Stomach smooth muscle (tissue), 2 donors: ENCODE results near the gene DAPK1.

Experiments
- H3K27ac ChIP-seq: one replicate; pipeline ENCODE4 v1.7.0; 2013; ENCODE audit warnings: mild to moderate bottlenecking, low read length, inconsistent platforms
- H3K27me3 ChIP-seq, 2 donors: one replicate each; pipeline ENCODE4 v1.7.0; 2013; ENCODE audit warnings: low read length in 2 of 2; ENCODE audit not compliant: insufficient read depth in 2 of 2, control insufficient read depth in 1 of 2
- H3K36me3 ChIP-seq, 2 donors: one replicate each; pipeline ENCODE4 v1.7.0; 2013; ENCODE audit warnings: low read length in 2 of 2; ENCODE audit not compliant: control insufficient read depth in 2 of 2, insufficient read depth in 2 of 2
- H3K4me1 ChIP-seq: one replicate; pipeline ENCODE4 v1.7.0; 2013; ENCODE audit warnings: low read length; ENCODE audit not compliant: control insufficient read depth, insufficient read depth
- H3K4me3 ChIP-seq, 2 donors: one replicate each; pipeline ENCODE4 v1.7.0; 2013; ENCODE audit warnings: low read length in 2 of 2
- H3K9ac ChIP-seq, 2 donors: one replicate each; pipeline ENCODE4 v1.7.0; 2013; ENCODE audit warnings: low read length in 2 of 2, mild to moderate bottlenecking in 1 of 2
- H3K9me3 ChIP-seq, 2 donors: one replicate each; pipeline ENCODE4 v1.7.0; 2013; ENCODE audit warnings: low read length in 2 of 2; ENCODE audit not compliant: control insufficient read depth in 2 of 2
- donor health status: healthy.
- donor health status: Pancreatic carcinoma.

The DAPK1 gene

GRCh38 chr9:87594194-87594593 lies 96.5 kb downstream of the DAPK1 start:
- H3K9me3 ChIP-seq: no peaks in the 10 kb centered on the region
- peak overlapping the region; percentile 89 for H3K27ac ChIP-seq
- peaks cover 75% of the 10 kb centered on the region for H3K4me1 ChIP-seq
- peak overlapping the region; percentile 34 to 51 for H3K9ac ChIP-seq
- H3K36me3 ChIP-seq: no peaks in the 10 kb centered on the region
- no peaks in the 10 kb centered on the region for H3K27me3 ChIP-seq
- peak overlapping the region in 1 of 2 donors; percentile 8 for H3K4me3 ChIP-seq

- H3K9ac ChIP-seq: peak overlapping the region; percentile 34 to 51
- H3K4me3 ChIP-seq: no peak overlapping the region
- no peaks in the 10 kb centered on the region for H3K9me3 ChIP-seq
- peak overlapping the region; percentile 89 for H3K27ac ChIP-seq
- H3K27me3 ChIP-seq: no peaks in the 10 kb centered on the region
- no peaks in the 10 kb centered on the region for H3K36me3 ChIP-seq
- H3K4me1 ChIP-seq: peaks cover 75% of the 10 kb centered on the region
Observed at GRCh38 chr9:87594662-87595061, 97.0 kb downstream of the DAPK1 start.

GRCh38 chr9:87595610-87596009 lies 97.9 kb downstream of the DAPK1 start:
- peak overlapping the region in 1 of 2 donors; percentile 40 for H3K4me3 ChIP-seq
- H3K36me3 ChIP-seq: no peaks in the 10 kb centered on the region
- no peaks in the 10 kb centered on the region for H3K9me3 ChIP-seq
- H3K27ac ChIP-seq: peak overlapping the region; percentile 89
- peaks cover 83% of the 10 kb centered on the region for H3K4me1 ChIP-seq
- H3K27me3 ChIP-seq: no peaks in the 10 kb centered on the region
- no peak overlapping the region for H3K9ac ChIP-seq

- Histone ChIP-seq H3K4me3 (no peak overlapping the region), H3K27me3 (no peaks in the 10 kb centered on the region), H3K27ac (peak overlapping the region; percentile 89), H3K4me1 (peaks cover 92% of the 10 kb centered on the region), H3K9ac (peak overlapping the region in 1 of 2 donors; percentile 36), H3K36me3 (no peaks in the 10 kb centered on the region), H3K9me3 (no peaks in the 10 kb centered on the region)
Observed at GRCh38 chr9:87596862-87597261, 99.2 kb downstream of the DAPK1 start.

GRCh38 chr9:87597710-87598443 lies 100.2 kb downstream of the DAPK1 start:
- Histone ChIP-seq H3K36me3 (no peaks in the 10 kb centered on the region), H3K9ac (peak overlapping the region in 1 of 2 donors; percentile 13), H3K4me3 (no peak overlapping the region), H3K27ac (peak overlapping the region; percentile 89), H3K9me3 (no peaks in the 10 kb centered on the region), H3K27me3 (no peaks in the 10 kb centered on the region), H3K4me1 (peaks cover 82% of the 10 kb centered on the region)

GRCh38 chr9:87599901-87600610 lies 102.4 kb downstream of the DAPK1 start:
- peak overlapping the region in 1 of 2 donors; percentile 0 for H3K9ac ChIP-seq
- H3K4me3 ChIP-seq: peak overlapping the region; percentile 14 to 31
- H3K36me3 ChIP-seq: peaks cover 2 to 3% of the 10 kb centered on the region in 2 donors
- H3K4me1 ChIP-seq: peaks cover 77% of the 10 kb centered on the region
- H3K27ac ChIP-seq: peak overlapping the region; percentile 70
- H3K9me3 ChIP-seq: no peaks in the 10 kb centered on the region
- H3K27me3 ChIP-seq: no peaks in the 10 kb centered on the region

- no peaks in the 10 kb centered on the region for H3K9me3 ChIP-seq
- no peak overlapping the region for H3K4me3 ChIP-seq
- no peaks in the 10 kb centered on the region for H3K27me3 ChIP-seq
- H3K4me1 ChIP-seq: peaks cover 71% of the 10 kb centered on the region
- peaks cover 8 to 10% of the 10 kb centered on the region in 2 donors for H3K36me3 ChIP-seq
- H3K27ac ChIP-seq: peak overlapping the region; percentile 70
- H3K9ac ChIP-seq: peak overlapping the region; percentile 10 to 36
Observed at GRCh38 chr9:87601176-87601575, 103.5 kb downstream of the DAPK1 start.

GRCh38 chr9:87601595-87601994 lies 103.9 kb downstream of the DAPK1 start:
- H3K4me1 ChIP-seq: peaks cover 67% of the 10 kb centered on the region

GRCh38 chr9:87602933-87603643 lies 105.4 kb downstream of the DAPK1 start:
- no peak overlapping the region for H3K27ac ChIP-seq
- H3K9ac ChIP-seq: no peak overlapping the region
- no peaks in the 10 kb centered on the region for H3K9me3 ChIP-seq
- H3K36me3 ChIP-seq: peaks cover 10% of the 10 kb centered on the region in 2 donors
- H3K4me1 ChIP-seq: peaks cover 62% of the 10 kb centered on the region
- H3K4me3 ChIP-seq: no peak overlapping the region
- no peaks in the 10 kb centered on the region for H3K27me3 ChIP-seq

More at GRCh38 chr9:87601595-87601994, 103.9 kb downstream of the DAPK1 start:
- H3K9ac ChIP-seq: no peak overlapping the region
- no peak overlapping the region for H3K4me3 ChIP-seq
- no peaks in the 10 kb centered on the region for H3K27me3 ChIP-seq
- peaks cover 8 to 10% of the 10 kb centered on the region in 2 donors for H3K36me3 ChIP-seq
- no peaks in the 10 kb centered on the region for H3K9me3 ChIP-seq
- peak overlapping the region; percentile 70 for H3K27ac ChIP-seq

GRCh38 chr9:87603854-87604490 lies 106.3 kb downstream of the DAPK1 start:
- no peaks in the 10 kb centered on the region for H3K27me3 ChIP-seq
- peaks cover 10 to 12% of the 10 kb centered on the region in 2 donors for H3K36me3 ChIP-seq
- H3K9ac ChIP-seq: no peak overlapping the region
- no peak overlapping the region for H3K4me3 ChIP-seq
- H3K9me3 ChIP-seq: no peaks in the 10 kb centered on the region
- H3K4me1 ChIP-seq: peaks cover 57% of the 10 kb centered on the region
- no peak overlapping the region for H3K27ac ChIP-seq
